AG09309 (cell line): ENCODE measurements around the gene TRIM2.

Experiments
- DNase-seq: peaks from one replicate; pipeline ENCODE4 v3.0.0-alpha.2; 2010; ENCODE audit warnings: low read depth
- H3K4me3 ChIP-seq: 2 replicates; pipeline ENCODE4 v1.5.1; 2011; ENCODE audit warnings: mild to moderate bottlenecking, low read depth, low read length, moderate library complexity; ENCODE audit not compliant: control insufficient read depth
- TF ChIP-seq, protein P1 (sequence below): IDR thresholded peaks from 2 replicates; pipeline ENCODE4 v1.5.1; 2011; ENCODE audit warnings: mild to moderate bottlenecking, low read depth, low read length, inconsistent platforms; ENCODE audit not compliant: insufficient read depth, control insufficient read depth; ENCODE audit errors: missing control alignments

Gene TRIM2

DNA sequence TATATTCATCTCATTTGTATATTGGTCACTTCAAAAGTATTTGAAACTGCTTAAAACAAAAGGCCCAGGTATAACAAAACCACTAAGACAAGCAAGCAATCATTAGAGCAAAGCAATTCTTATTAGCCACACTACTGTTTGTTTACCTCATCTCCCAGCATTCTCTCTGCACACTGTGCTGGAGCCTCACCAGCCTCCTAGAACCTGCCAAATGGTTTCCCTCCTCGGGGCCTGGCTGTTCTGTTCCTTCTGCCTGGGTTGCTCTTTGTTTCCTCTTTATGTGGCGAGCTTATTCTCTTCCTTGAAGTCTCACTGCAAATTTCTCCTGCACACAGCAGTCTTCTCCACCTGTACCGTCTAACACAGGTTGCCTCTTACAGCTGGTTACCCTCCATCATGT is 72.7 kb downstream of the TRIM2 start:
- DNase-seq, result no peak
- TF ChIP-seq, protein P1, sequence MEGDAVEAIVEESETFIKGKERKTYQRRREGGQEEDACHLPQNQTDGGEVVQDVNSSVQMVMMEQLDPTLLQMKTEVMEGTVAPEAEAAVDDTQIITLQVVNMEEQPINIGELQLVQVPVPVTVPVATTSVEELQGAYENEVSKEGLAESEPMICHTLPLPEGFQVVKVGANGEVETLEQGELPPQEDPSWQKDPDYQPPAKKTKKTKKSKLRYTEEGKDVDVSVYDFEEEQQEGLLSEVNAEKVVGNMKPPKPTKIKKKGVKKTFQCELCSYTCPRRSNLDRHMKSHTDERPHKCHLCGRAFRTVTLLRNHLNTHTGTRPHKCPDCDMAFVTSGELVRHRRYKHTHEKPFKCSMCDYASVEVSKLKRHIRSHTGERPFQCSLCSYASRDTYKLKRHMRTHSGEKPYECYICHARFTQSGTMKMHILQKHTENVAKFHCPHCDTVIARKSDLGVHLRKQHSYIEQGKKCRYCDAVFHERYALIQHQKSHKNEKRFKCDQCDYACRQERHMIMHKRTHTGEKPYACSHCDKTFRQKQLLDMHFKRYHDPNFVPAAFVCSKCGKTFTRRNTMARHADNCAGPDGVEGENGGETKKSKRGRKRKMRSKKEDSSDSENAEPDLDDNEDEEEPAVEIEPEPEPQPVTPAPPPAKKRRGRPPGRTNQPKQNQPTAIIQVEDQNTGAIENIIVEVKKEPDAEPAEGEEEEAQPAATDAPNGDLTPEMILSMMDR, result no peak
- no peak overlapping the region for H3K4me3 ChIP-seq

GRCh38 chr4:153281476-153281875 is 77.2 kb downstream of the TRIM2 start:
- H3K4me3 ChIP-seq, result no peak overlapping the region
- TF ChIP-seq, protein P1, result no peak
- DNase-seq, result no peak

- no peak for DNase-seq
- TF ChIP-seq, protein P1, result no peak
- H3K4me3 ChIP-seq, result no peak overlapping the region
Measured at GRCh38 chr4:153282023-153282422, 77.8 kb downstream of the TRIM2 start.

DNA sequence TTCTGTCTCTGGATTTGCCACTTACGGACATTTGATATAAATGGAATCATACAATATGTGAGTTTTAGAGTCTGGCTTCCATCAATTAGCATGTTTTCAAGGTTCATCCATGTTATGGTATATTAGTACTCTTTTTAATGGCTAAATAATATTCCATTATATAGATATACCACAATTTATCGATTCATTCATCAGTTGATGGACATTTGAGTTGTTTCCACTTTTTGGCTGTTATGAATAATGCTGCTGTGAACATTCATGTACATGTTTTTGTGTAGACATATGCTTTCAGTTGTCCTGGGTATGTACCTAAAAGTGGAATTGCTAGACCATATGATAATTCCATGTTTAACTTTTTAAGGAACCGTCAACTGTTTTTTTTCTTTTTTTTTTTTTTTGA is 79.0 kb downstream of the TRIM2 start:
- TF ChIP-seq, protein P1, result no peak
- H3K4me3 ChIP-seq, result no peak overlapping the region
- no peak for DNase-seq

- TF ChIP-seq, protein P1, result no peak
- H3K4me3 ChIP-seq, result no peak overlapping the region
- DNase-seq, result no peak
Measured at GRCh38 chr4:153290134-153290533, 85.9 kb downstream of the TRIM2 start.

GRCh38 chr4:153291562-153291961 is 87.3 kb downstream of the TRIM2 start:
- H3K4me3 ChIP-seq, result no peak overlapping the region
- DNase-seq, result no peak
- TF ChIP-seq, protein P1, result no peak
